ENCODE results near the gene NXPE4. TPM values are rescaled to one million over a fixed set of nuclear protein-coding genes. Genes with fewer than 3 reads are reported as not detected.

NXPE4 gene
- total and polyA plus RNA-seq, 2 of the 8 experiments (the other 6 are each of a cell fraction or from before 2014, with no cell fraction given): not detected

GRCh38 chr11:114564831-114565230, 30.8 kb downstream of the NXPE4 start:
- Histone ChIP-seq H4K20me1 (replicated peaks in 1 of 2; ENCODE audit: control insufficient read depth in 1 of 2, insufficient read depth in 2 of 2, low read length in 2 of 2) (no peaks in the 10 kb centered on the region), H3K79me2 (ENCODE audit: control insufficient read depth in 1 of 2, insufficient read depth in 2 of 2, low read length in 2 of 2) (no peaks in the 10 kb centered on the region), H3K36me3 (ENCODE audit: control insufficient read depth in 2 of 4, insufficient read depth in 4 of 4, low read length in 3 of 4) (no peaks in the 10 kb centered on the region), H3K9me3 (ENCODE audit: insufficient read depth in 2 of 2, low read depth in 1 of 2, low read length in 1 of 2) (no peaks in the 10 kb centered on the region), H3K4me1 (replicated peaks in 1 of 4; ENCODE audit: control insufficient read depth in 3 of 4, insufficient read depth in 4 of 4, low read length in 3 of 4) (peaks cover 3 to 9% (median 4%) of the 10 kb centered on the region in 4 experiments; a peak in 4 of 7 replicates), H4K5ac (ENCODE audit: insufficient read length, low read depth, low read length) (no peak overlapping the region), H3K23me2 (ENCODE audit: low read depth, low read length) (no peaks in the 10 kb centered on the region), H4K8ac (ENCODE audit: extremely low read depth, insufficient read depth, low read length) (no peak overlapping the region), H2BK120ac (replicated peaks; ENCODE audit: low read depth, low read length) (no peak overlapping the region), H2BK20ac (ENCODE audit: low read length) (no peak overlapping the region), H2AK5ac (ENCODE audit: low read depth, low read length) (no peak overlapping the region), H2AFZ (ENCODE audit: low read length) (no peak overlapping the region), H3K27ac (ENCODE audit: low read depth, low read length) (no peak overlapping the region), H2BK15ac (ENCODE audit: low read length) (no peak overlapping the region), H3K4me2 (ENCODE audit: insufficient read depth in 1 of 2, low read depth in 2 of 2, low read length in 2 of 2) (no peak overlapping the region), H3K14ac (ENCODE audit: insufficient read length) (no peak overlapping the region), H2BK5ac (ENCODE audit: low read depth, low read length) (no peak overlapping the region), H3K79me1 (ENCODE audit: low read depth, low read length) (no peaks in the 10 kb centered on the region), H3K18ac (ENCODE audit: extremely low read depth, low read length) (no peak overlapping the region), H3K27me3 (replicated peaks in 1 of 4; ENCODE audit: control insufficient read depth in 3 of 4, extremely low read depth in 1 of 4, insufficient read depth in 3 of 4, low read length in 3 of 4) (no peaks in the 10 kb centered on the region), H3K9ac (replicated peaks in 1 of 4; ENCODE audit: extremely low read depth in 1 of 4, low read depth in 3 of 4, low read length in 3 of 4) (no peak overlapping the region), H3K56ac (replicated peaks; ENCODE audit: insufficient read length, low read depth, low read length) (no peak overlapping the region), H2BK12ac (ENCODE audit: low read depth, low read length) (no peak overlapping the region), H3K4ac (replicated peaks; ENCODE audit: insufficient read length, low read depth, low read length) (no peak overlapping the region), H3K4me3 (ENCODE audit: extremely low read depth in 1 of 4, insufficient read depth in 2 of 4, low read depth in 3 of 4, low read length in 4 of 4) (no peak overlapping the region), H3K23ac (ENCODE audit: insufficient read length) (no peak overlapping the region), H4K91ac (replicated peaks; ENCODE audit: insufficient read length, low read length) (no peak overlapping the region)
- TF ChIP-seq POLR2AphosphoS5 (IDR thresholded peaks at IDR 0.05; ENCODE audit: low read depth, low read length) (no peak), E2F6 (IDR thresholded peaks at IDR 0.05) (no peak), CHD1 (IDR thresholded peaks at IDR 0.05; ENCODE audit: low read depth, low read length) (no peak), FOSL1 (IDR thresholded peaks at IDR 0.05; ENCODE audit: insufficient read depth, low read depth, low read length) (no peak)
- WGBS, 2 experiments (ENCODE audit: extremely low coverage in 1 of 2, insufficient coverage in 1 of 2, insufficient read length in 1 of 2, insufficient replicate concordance in 2 of 2, low coverage in 1 of 2, low lambda C conversion rate in 2 of 2, missing lambda C conversion rate in 1 of 2): 95% methylated on average over 1 of the region's 1 CpG; no CpG with 5 or more reads in 1 of the 2 experiments
- no peak for DNase-seq (ENCODE audit: low read depth in 1 of 2, low spot score in 2 of 2)
- ChIA-PET POLR2A (ENCODE audit: partially characterized antibody) (interaction anchor here (0.7 kb wide), 1 partner anchor 9 kb away, joined by 3 read pairs; no protein-coding TSS in a partner anchor), CTCF (ENCODE audit: partially characterized antibody) (interaction anchor here (0.7 kb wide), 1 partner anchor 14 kb away, joined by 3 read pairs; no protein-coding TSS in a partner anchor)
- FAIRE-seq: no peak

Data from H1 (cell line).